DND-41 (cell line): ENCODE data around the gene MSANTD2.

Source experiments
- EZH2 ChIP-seq: IDR thresholded peaks from 3 replicates; pipeline ENCODE4 v1.6.1; 2012; ENCODE audit warnings: borderline replicate concordance, low read depth, mild to moderate bottlenecking, moderate library complexity, low read length, inconsistent platforms; ENCODE audit not compliant: severe bottlenecking
- TF ChIP-seq, protein P1 (sequence below): IDR thresholded peaks from 2 replicates; pipeline ENCODE4 v1.5.1; 2012; ENCODE audit warnings: borderline replicate concordance, low read length, moderate library complexity, mild to moderate bottlenecking; ENCODE audit not compliant: poor library complexity, severe bottlenecking; ENCODE audit errors: extremely low read depth

GRCh38 chr11:124839972-124840621 lies 39.9 kb upstream of the MSANTD2 start:
- TF ChIP-seq EZH2: no peak
- TF ChIP-seq, protein P1, sequence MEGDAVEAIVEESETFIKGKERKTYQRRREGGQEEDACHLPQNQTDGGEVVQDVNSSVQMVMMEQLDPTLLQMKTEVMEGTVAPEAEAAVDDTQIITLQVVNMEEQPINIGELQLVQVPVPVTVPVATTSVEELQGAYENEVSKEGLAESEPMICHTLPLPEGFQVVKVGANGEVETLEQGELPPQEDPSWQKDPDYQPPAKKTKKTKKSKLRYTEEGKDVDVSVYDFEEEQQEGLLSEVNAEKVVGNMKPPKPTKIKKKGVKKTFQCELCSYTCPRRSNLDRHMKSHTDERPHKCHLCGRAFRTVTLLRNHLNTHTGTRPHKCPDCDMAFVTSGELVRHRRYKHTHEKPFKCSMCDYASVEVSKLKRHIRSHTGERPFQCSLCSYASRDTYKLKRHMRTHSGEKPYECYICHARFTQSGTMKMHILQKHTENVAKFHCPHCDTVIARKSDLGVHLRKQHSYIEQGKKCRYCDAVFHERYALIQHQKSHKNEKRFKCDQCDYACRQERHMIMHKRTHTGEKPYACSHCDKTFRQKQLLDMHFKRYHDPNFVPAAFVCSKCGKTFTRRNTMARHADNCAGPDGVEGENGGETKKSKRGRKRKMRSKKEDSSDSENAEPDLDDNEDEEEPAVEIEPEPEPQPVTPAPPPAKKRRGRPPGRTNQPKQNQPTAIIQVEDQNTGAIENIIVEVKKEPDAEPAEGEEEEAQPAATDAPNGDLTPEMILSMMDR: no peak
